ENCODE results near the gene LURAP1L.

The LURAP1L gene

DNA sequence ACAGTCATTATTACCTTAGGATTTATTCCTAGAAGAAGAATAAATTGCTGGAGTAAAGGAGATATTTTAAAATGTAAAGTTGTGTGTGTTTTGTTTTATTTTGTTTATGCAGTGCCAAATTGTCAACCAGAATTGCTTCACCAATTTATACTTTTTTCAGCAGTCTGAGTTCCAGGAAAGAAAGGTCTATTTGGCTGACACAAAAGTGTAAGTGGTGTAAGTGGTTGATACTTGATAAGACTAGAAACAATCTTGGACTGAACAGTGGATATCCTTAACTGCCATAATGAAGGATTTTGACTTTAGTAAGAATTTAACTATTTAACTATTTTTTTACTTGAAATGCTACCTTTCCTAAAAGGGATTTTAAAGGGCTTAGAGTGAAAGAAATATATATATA, 43.9 kb upstream of the LURAP1L start:
- H4K20me1 ChIP-seq (ENCODE audit: insufficient read depth, low read length), result no peaks in the 10 kb centered on the region
- H3K9me2 ChIP-seq (ENCODE audit: low read depth, low read length), result no peaks in the 10 kb centered on the region
- no peak overlapping the region for H2AFZ ChIP-seq (ENCODE audit: low read length)
- no peaks in the 10 kb centered on the region for H3F3A ChIP-seq (ENCODE audit: insufficient read depth, low read length)
- H3K9me3 ChIP-seq (ENCODE audit: low read length), result no peaks in the 10 kb centered on the region
- TF ChIP-seq EZH2 (IDR thresholded peaks at IDR 0.05; ENCODE audit: borderline replicate concordance, low read length) (no peak), CTCF (IDR thresholded peaks at IDR 0.05; ENCODE audit: low read length) (no peak)
- no peaks in the 10 kb centered on the region for H3K27me3 ChIP-seq (ENCODE audit: insufficient read depth, low read length)
- H3K9ac ChIP-seq (ENCODE audit: low read length), result no peak overlapping the region
- H3K4me3 ChIP-seq (ENCODE audit: low read depth, low read length, poor library complexity, severe bottlenecking), result no peak overlapping the region
- H3K79me2 ChIP-seq (ENCODE audit: insufficient read depth, low read length), result no peaks in the 10 kb centered on the region
- H3K4me2 ChIP-seq (ENCODE audit: low read length), result no peak overlapping the region
- no peak overlapping the region for H3K27ac ChIP-seq (ENCODE audit: low read depth, low read length, poor library complexity, severe bottlenecking)
- H3K4me1 ChIP-seq (ENCODE audit: insufficient read depth, low read length, severe bottlenecking), result no peaks in the 10 kb centered on the region
- H3K36me3 ChIP-seq (ENCODE audit: insufficient read depth, low read length), result no peaks in the 10 kb centered on the region

DNA sequence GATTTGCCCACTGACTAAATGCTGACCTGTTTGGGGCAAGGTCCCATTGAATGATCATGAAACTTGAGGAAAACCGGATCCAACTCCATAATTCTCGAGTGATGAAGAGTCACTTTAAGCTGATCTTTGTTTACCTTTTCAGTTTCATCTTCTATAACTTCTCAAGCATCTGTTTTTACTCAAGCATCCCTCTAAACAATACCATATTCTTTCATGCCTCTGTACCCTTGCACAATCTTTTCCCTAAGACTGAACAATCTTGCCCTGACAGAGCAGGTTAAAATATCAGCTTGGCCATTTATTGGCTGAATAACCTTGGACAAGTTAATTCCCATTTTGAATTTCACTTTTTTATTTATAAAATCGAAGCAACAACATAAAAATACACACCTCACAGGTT, 41.8 kb upstream of the LURAP1L start:
- no peak overlapping the region for H3K27ac ChIP-seq (ENCODE audit: low read depth, low read length, poor library complexity, severe bottlenecking)
- H3K4me3 ChIP-seq (ENCODE audit: low read depth, low read length, poor library complexity, severe bottlenecking), result no peak overlapping the region
- no peaks in the 10 kb centered on the region for H3K9me2 ChIP-seq (ENCODE audit: low read depth, low read length)
- H3K79me2 ChIP-seq (ENCODE audit: insufficient read depth, low read length), result no peaks in the 10 kb centered on the region
- H3K9ac ChIP-seq (ENCODE audit: low read length), result no peak overlapping the region
- no peak overlapping the region for H3K4me2 ChIP-seq (ENCODE audit: low read length)
- no peaks in the 10 kb centered on the region for H3K9me3 ChIP-seq (ENCODE audit: low read length)
- TF ChIP-seq EZH2 (IDR thresholded peaks at IDR 0.05; ENCODE audit: borderline replicate concordance, low read length), result no peak
- no peak for TF ChIP-seq CTCF (IDR thresholded peaks at IDR 0.05; ENCODE audit: low read length)
- no peaks in the 10 kb centered on the region for H3F3A ChIP-seq (ENCODE audit: insufficient read depth, low read length)
- H4K20me1 ChIP-seq (ENCODE audit: insufficient read depth, low read length), result no peaks in the 10 kb centered on the region
- no peaks in the 10 kb centered on the region for H3K27me3 ChIP-seq (ENCODE audit: insufficient read depth, low read length)
- H3K4me1 ChIP-seq (ENCODE audit: insufficient read depth, low read length, severe bottlenecking), result no peaks in the 10 kb centered on the region
- H2AFZ ChIP-seq (ENCODE audit: low read length), result no peak overlapping the region
- H3K36me3 ChIP-seq (ENCODE audit: insufficient read depth, low read length), result no peaks in the 10 kb centered on the region

DNA sequence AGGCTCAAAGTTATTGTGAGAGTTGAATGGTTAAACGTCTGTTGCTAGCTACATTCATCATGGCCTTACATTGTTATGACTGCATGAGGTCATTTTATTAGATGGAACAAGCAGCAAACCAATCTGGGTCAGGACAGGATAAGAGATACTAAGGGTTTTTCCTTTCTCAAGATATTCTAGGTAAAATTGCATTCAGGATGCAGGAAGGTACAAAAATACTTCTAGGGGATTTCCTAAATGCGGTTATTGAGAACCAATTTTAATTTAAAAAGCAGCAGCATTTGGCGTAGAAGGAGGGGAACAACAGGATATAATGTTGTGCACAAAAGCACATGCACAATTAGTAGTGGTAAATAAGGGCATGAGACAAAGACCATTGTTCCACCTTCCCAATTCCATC, 39.2 kb upstream of the LURAP1L start:
- no peaks in the 10 kb centered on the region for H3K9me2 ChIP-seq (ENCODE audit: low read depth, low read length)
- TF ChIP-seq CTCF (IDR thresholded peaks at IDR 0.05; ENCODE audit: low read length), result no peak
- no peak for TF ChIP-seq EZH2 (IDR thresholded peaks at IDR 0.05; ENCODE audit: borderline replicate concordance, low read length)
- no peaks in the 10 kb centered on the region for H3K79me2 ChIP-seq (ENCODE audit: insufficient read depth, low read length)
- H3K9me3 ChIP-seq (ENCODE audit: low read length), result no peaks in the 10 kb centered on the region
- H3K27ac ChIP-seq (ENCODE audit: low read depth, low read length, poor library complexity, severe bottlenecking), result no peak overlapping the region
- no peak overlapping the region for H3K9ac ChIP-seq (ENCODE audit: low read length)
- H3K4me3 ChIP-seq (ENCODE audit: low read depth, low read length, poor library complexity, severe bottlenecking), result no peak overlapping the region
- no peaks in the 10 kb centered on the region for H3F3A ChIP-seq (ENCODE audit: insufficient read depth, low read length)
- H2AFZ ChIP-seq (ENCODE audit: low read length), result no peak overlapping the region
- H3K27me3 ChIP-seq (ENCODE audit: insufficient read depth, low read length), result no peaks in the 10 kb centered on the region
- H4K20me1 ChIP-seq (ENCODE audit: insufficient read depth, low read length), result no peaks in the 10 kb centered on the region
- no peaks in the 10 kb centered on the region for H3K36me3 ChIP-seq (ENCODE audit: insufficient read depth, low read length)
- no peaks in the 10 kb centered on the region for H3K4me1 ChIP-seq (ENCODE audit: insufficient read depth, low read length, severe bottlenecking)
- no peak overlapping the region for H3K4me2 ChIP-seq (ENCODE audit: low read length)

Data from OCI-LY1 (cell line).